Smooth muscle cell (in vitro differentiated cells): Measurements from ENCODE around the gene COG8. TPM values are rescaled to one million over a fixed set of nuclear protein-coding genes. Genes with fewer than 3 reads are reported as not detected.

Experiments
- DNase-seq: peaks from one replicate; lab custom pipeline; 2025; ENCODE audit not compliant: unreplicated experiment; lab: John Stamatoyannopoulos, UW
- H2AFZ ChIP-seq: fragments of 200-600 bp; sonication (generic); 2 replicates; pipeline ENCODE4 v1.6.0; 2016; ENCODE audit warnings: antibody characterized with exemption, low read depth, mild to moderate bottlenecking
- H3F3A ChIP-seq: fragments of 200-600 bp; sonication (generic); 2 replicates; pipeline ENCODE4 v1.6.0; 2017; ENCODE audit warnings: antibody characterized with exemption, low read depth
- H3K27ac ChIP-seq: fragments of 200-600 bp; sonication (generic); 2 replicates; pipeline ENCODE4 v1.5.1; 2016; ENCODE audit warnings: low read depth, mild to moderate bottlenecking
- H3K27me3 ChIP-seq: fragments of 200-600 bp; sonication (generic); 2 replicates; pipeline ENCODE4 v1.6.1; 2016; ENCODE audit warnings: low read depth, mild to moderate bottlenecking
- H3K36me3 ChIP-seq: fragments of 200-600 bp; sonication (generic); 2 replicates; pipeline ENCODE4 v1.5.1; 2016; ENCODE audit warnings: low read depth
- H3K4me1 ChIP-seq: fragments of 200-600 bp; sonication (generic); 2 replicates; pipeline ENCODE4 v1.5.1; 2016; ENCODE audit warnings: low read depth
- H3K4me2 ChIP-seq: fragments of 200-600 bp; sonication (generic); 2 replicates; pipeline ENCODE4 v1.6.0; 2016; ENCODE audit warnings: mild to moderate bottlenecking
- H3K4me3 ChIP-seq: fragments of 200-600 bp; sonication (generic); 2 replicates; pipeline ENCODE4 v1.5.1; 2016; ENCODE audit warnings: mild to moderate bottlenecking
- H3K79me2 ChIP-seq: fragments of 200-600 bp; sonication (generic); 2 replicates; pipeline ENCODE4 v1.6.0; 2016; ENCODE audit warnings: low read depth, mild to moderate bottlenecking
- H3K9ac ChIP-seq: fragments of 200-600 bp; sonication (generic); 2 replicates; pipeline ENCODE4 v1.6.0; 2016; ENCODE audit warnings: low read depth
- H3K9me3 ChIP-seq: fragments of 200-600 bp; sonication (generic); replicated peaks from 2 replicates; pipeline ENCODE4 v1.5.1; 2016; ENCODE audit warnings: low read depth
- H4K20me1 ChIP-seq: fragments of 200-600 bp; sonication (generic); 2 replicates; pipeline ENCODE4 v1.6.0; 2016; ENCODE audit warnings: low read depth
- CTCF ChIP-seq: fragments of 200-600 bp; sonication (generic); IDR thresholded peaks from 2 replicates; pipeline ENCODE4 v1.5.1; 2017; ENCODE audit warnings: borderline replicate concordance, mild to moderate bottlenecking, antibody characterized with exemption; ENCODE audit not compliant: insufficient read depth, poor library complexity, severe bottlenecking
- WGBS: methylation state at CpG from one replicate; pipeline ENCODE4 v1.1.7; 2016; ENCODE audit warnings: low lambda C conversion rate; 5-methylcytosine and 5-hydroxymethylcytosine counted together
- polyA plus RNA-seq: library from polyadenylated mRNA; unstranded; fragments of >200 nt; fragmentation: Nextera tagmentation; extraction: Ambion mirVana; gene quantifications from 2 replicates; pipeline ENCODE4 v1.2.1, GENCODE V29; 2016
- total RNA-seq: library from RNA; depleted of rRNA; stranded (reverse); fragments of >200 nt; gene quantifications from 2 replicates; pipeline ENCODE4 v1.2.3, GENCODE V29; 2014

Gene COG8
- total and polyA plus RNA-seq, 2 experiments from 2014 or later: 33.5 to 37.2 TPM

GRCh38 chr16:69334696-69335095 is 4.7 kb downstream of the COG8 start:
- H3F3A ChIP-seq: no peaks in the 10 kb centered on the region
- DNase-seq: no peak
- no peak overlapping the region for H2AFZ ChIP-seq
- H3K4me1 ChIP-seq: peaks cover 9% of the 10 kb centered on the region
- H3K79me2 ChIP-seq: peaks cover 17% of the 10 kb centered on the region
- 98% methylated on average over 9 of the region's 9 CpGs for WGBS
- no peaks in the 10 kb centered on the region for H3K36me3 ChIP-seq
- no peak overlapping the region for H3K27ac ChIP-seq
- no peak overlapping the region for H3K4me3 ChIP-seq
- no peak overlapping the region for H3K9ac ChIP-seq
- TF ChIP-seq CTCF: no peak
- H3K27me3 ChIP-seq: no peaks in the 10 kb centered on the region
- H4K20me1 ChIP-seq: no peaks in the 10 kb centered on the region
- no peaks in the 10 kb centered on the region for H3K9me3 ChIP-seq
- H3K4me2 ChIP-seq: no peak overlapping the region

- Histone ChIP-seq H3K9me3 (no peaks in the 10 kb centered on the region), H2AFZ (peak within 1 kb of the TSS; percentile 62), H4K20me1 (peaks cover 27% of the 10 kb centered on the region), H3K4me2 (peak within 1 kb of the TSS; percentile 92), H3K4me1 (peaks cover 16% of the 10 kb centered on the region), H3K27ac (peak within 1 kb of the TSS; percentile 87), H3F3A (peaks cover 3% of the 10 kb centered on the region), H3K27me3 (no peaks in the 10 kb centered on the region), H3K36me3 (no peaks in the 10 kb centered on the region), H3K4me3 (peak within 1 kb of the TSS; percentile 82), H3K79me2 (peaks cover 36% of the 10 kb centered on the region), H3K9ac (peak within 1 kb of the TSS; percentile 78)
- DNase-seq: peak; percentile 80
- no peak for TF ChIP-seq CTCF
- 2% methylated on average over 69 of the region's 93 CpGs for WGBS
Measured at GRCh38 chr16:69330286-69331109, 8.9 kb downstream of the COG8 start, which contains the start of gene PDF. Gene PDF (minus strand): TSS chr16:69330588. CDS start chr16:69330570, 18 bp downstream.

- H3K79me2 ChIP-seq: peaks cover 38% of the 10 kb centered on the region
- H3K9ac ChIP-seq: peak overlapping the region; percentile 74
- H3K36me3 ChIP-seq: no peaks in the 10 kb centered on the region
- no peak for TF ChIP-seq CTCF
- peaks cover 33% of the 10 kb centered on the region for H4K20me1 ChIP-seq
- no peaks in the 10 kb centered on the region for H3K9me3 ChIP-seq
- 9% methylated on average over 67 of the region's 77 CpGs for WGBS
- no peaks in the 10 kb centered on the region for H3K27me3 ChIP-seq
- no peak overlapping the region for H2AFZ ChIP-seq
- peak overlapping the region; percentile 92 for H3K4me2 ChIP-seq
- peaks cover 3% of the 10 kb centered on the region for H3F3A ChIP-seq
- peaks cover 16% of the 10 kb centered on the region for H3K4me1 ChIP-seq
- no peak for DNase-seq
- H3K4me3 ChIP-seq: peak overlapping the region; percentile 82
- H3K27ac ChIP-seq: peak overlapping the region; percentile 87
Measured at GRCh38 chr16:69329369-69330285, 9.7 kb downstream of the COG8 start.
